ENCODE measurements around the gene AKT1.

Gene AKT1

GRCh38 chr14:104723651-104724406, 71.7 kb downstream of the AKT1 start, which contains the start of gene ADSS1:
Gene ADSS1, plus strand, starts transcription at chr14:104724229. Its CDS starts 42 bp downstream, at chr14:104724271.
- DNase-seq (ENCODE audit: low spot score), result no peak

GRCh38 chr14:104722938-104723650, 72.5 kb downstream of the AKT1 start:
- DNase-seq (ENCODE audit: low spot score), result no peak

GRCh38 chr14:104721505-104722431, 73.8 kb downstream of the AKT1 start:
- DNase-seq (ENCODE audit: low spot score), result no peak
